HG03097 (cell line): Measurements from ENCODE around the gene CSMD2.

Experiments
- ATAC-seq: cut with Tn5 transposase; IDR thresholded peaks from one replicate; pipeline ENCODE4 v1.9.1; 2021; ENCODE audit not compliant: unreplicated experiment, low FRiP score

The CSMD2 gene

GRCh38 chr1:34060901-34061415, 104.1 kb downstream of the CSMD2 start:
- no peak for ATAC-seq

GRCh38 chr1:34060187-34060730, 104.8 kb downstream of the CSMD2 start:
- no peak for ATAC-seq

GRCh38 chr1:34057347-34058130, 107.5 kb downstream of the CSMD2 start:
- ATAC-seq: no peak

- no peak for ATAC-seq
Observed at GRCh38 chr1:34055818-34056217, 109.2 kb downstream of the CSMD2 start.

GRCh38 chr1:34054920-34055319, 110.1 kb downstream of the CSMD2 start:
- ATAC-seq: no peak

GRCh38 chr1:34053660-34054059, 111.4 kb downstream of the CSMD2 start:
- ATAC-seq: no peak

GRCh38 chr1:34052565-34052964, 112.5 kb downstream of the CSMD2 start:
- no peak for ATAC-seq

GRCh38 chr1:34050709-34051485, 114.1 kb downstream of the CSMD2 start:
- no peak for ATAC-seq

GRCh38 chr1:34049994-34050393, 115.0 kb downstream of the CSMD2 start:
- no peak for ATAC-seq

- ATAC-seq: no peak
Observed at GRCh38 chr1:34049477-34049876, 115.6 kb downstream of the CSMD2 start.

- ATAC-seq: no peak
Observed at GRCh38 chr1:34037856-34038255, 127.2 kb downstream of the CSMD2 start.

- no peak for ATAC-seq
Observed at GRCh38 chr1:34037109-34037508, 127.9 kb downstream of the CSMD2 start.

GRCh38 chr1:34034036-34034435, 131.0 kb downstream of the CSMD2 start:
- ATAC-seq: no peak

- no peak for ATAC-seq
Observed at GRCh38 chr1:34029954-34030353, 135.1 kb downstream of the CSMD2 start.

GRCh38 chr1:34029515-34029914, 135.5 kb downstream of the CSMD2 start:
- ATAC-seq: no peak

- no peak for ATAC-seq
Observed at GRCh38 chr1:34028381-34029055, 136.5 kb downstream of the CSMD2 start.

- no peak for ATAC-seq
Observed at GRCh38 chr1:34025675-34026074, 139.4 kb downstream of the CSMD2 start.

GRCh38 chr1:34024485-34024884, 140.5 kb downstream of the CSMD2 start:
- no peak for ATAC-seq

GRCh38 chr1:34019741-34020552, 145.1 kb downstream of the CSMD2 start:
- ATAC-seq: no peak

GRCh38 chr1:34018285-34018684, 146.7 kb downstream of the CSMD2 start:
- ATAC-seq: no peak
